AG10803 (cell line): ENCODE results near the gene ADAMTS2.

Experiments used
- DNase-seq: peaks from one replicate; pipeline ENCODE4 v3.0.0; 2010; ENCODE audit warnings: low read depth
- H3K4me3 ChIP-seq: 2 replicates; pipeline ENCODE4 v1.5.1; 2011; ENCODE audit warnings: mild to moderate bottlenecking, low read length, control low read depth
- CTCF ChIP-seq: conservative IDR thresholded peaks from 2 replicates; pipeline ENCODE4 v1.5.1; 2011; ENCODE audit warnings: mild to moderate bottlenecking, low read length, control low read depth, inconsistent platforms

ADAMTS2 gene

GRCh38 chr5:179131886-179132585 is 213.2 kb downstream of the ADAMTS2 start:
- DNase-seq, result no peak
- H3K4me3 ChIP-seq, result no peak overlapping the region
- no peak for TF ChIP-seq CTCF

GRCh38 chr5:179131321-179131835 is 213.9 kb downstream of the ADAMTS2 start:
- H3K4me3 ChIP-seq, result no peak overlapping the region
- no peak for TF ChIP-seq CTCF
- no peak for DNase-seq

GRCh38 chr5:179130101-179130681 is 215.1 kb downstream of the ADAMTS2 start:
- TF ChIP-seq CTCF, result no peak
- no peak overlapping the region for H3K4me3 ChIP-seq
- DNase-seq, result no peak

GRCh38 chr5:179129607-179130071 is 215.6 kb downstream of the ADAMTS2 start:
- H3K4me3 ChIP-seq, result no peak overlapping the region
- no peak for DNase-seq
- no peak for TF ChIP-seq CTCF

GRCh38 chr5:179128976-179129375 is 216.3 kb downstream of the ADAMTS2 start:
- no peak for DNase-seq
- H3K4me3 ChIP-seq, result no peak overlapping the region
- no peak for TF ChIP-seq CTCF

- no peak overlapping the region for H3K4me3 ChIP-seq
- TF ChIP-seq CTCF, result no peak
- DNase-seq, result no peak
These were observed 217.3 kb downstream of the ADAMTS2 start for GRCh38 chr5:179128041-179128365.
